ENCODE results near the gene SRPRA.

GRCh38 chr11:126281245-126281644 is 12.6 kb upstream of the SRPRA start:
- no peak for TF ChIP-seq POLR2A (IDR thresholded peaks at IDR 0.05; ENCODE audit: low read depth, low read length)
- TF ChIP-seq POLR2AphosphoS5 (IDR thresholded peaks at IDR 0.05; ENCODE audit: low read depth, low read length): no peak
- no peak for TF ChIP-seq PAX5 (IDR thresholded peaks at IDR 0.05; ENCODE audit: insufficient read depth, low read length, severe bottlenecking)
- no peak for TF ChIP-seq TAF1 (IDR thresholded peaks at IDR 0.05; ENCODE audit: low read depth, low read length)
- TF ChIP-seq SPI1 (IDR thresholded peaks at IDR 0.05; ENCODE audit: low read depth, low read length): no peak
- no peak for TF ChIP-seq POU2F2 (IDR thresholded peaks at IDR 0.05; ENCODE audit: low read depth, low read length)
